HepG2 (cell line): Measurements from ENCODE around the gene PARD3. TPM values are rescaled to one million over a fixed set of nuclear protein-coding genes. Genes with fewer than 3 reads are reported as not detected.

Experiments used
- GFI1 ChIP-seq: sonication (generic); formaldehyde crosslinking; IDR thresholded peaks from 2 replicates; pipeline ENCODE4 v1.5.0; 2020; ENCODE audit warnings: missing genetic modification reagents, mild to moderate bottlenecking, borderline replicate concordance
- MAFF ChIP-seq: IDR thresholded peaks from 2 replicates; pipeline ENCODE4 v1.6.1; 2011; ENCODE audit warnings: low read depth, low read length, improper control_type of control experiment
- MAFK ChIP-seq, 2 experiments: IDR thresholded peaks in 1 of 2; conservative IDR thresholded peaks in 1 of 2; 2 replicates each; pipeline ENCODE4 v1.6.1; 2011; ENCODE audit warnings: improper control_type of control experiment in 2 of 2, low read length in 2 of 2
- NFIB ChIP-seq: sonication (generic); formaldehyde crosslinking; IDR thresholded peaks from 2 replicates; pipeline ENCODE4 v1.9.0; 2021; ENCODE audit warnings: missing genetic modification reagents, mild to moderate bottlenecking, borderline replicate concordance
- PRMT3 ChIP-seq: sonication (generic); formaldehyde crosslinking; IDR thresholded peaks from 2 replicates; pipeline ENCODE4 v1.8.1; 2022; ENCODE audit warnings: low read depth, mild to moderate bottlenecking, moderate library complexity, missing genetic modification reagents, borderline replicate concordance
- XBP1 ChIP-seq: sonication (generic); formaldehyde crosslinking; IDR thresholded peaks from 2 replicates; pipeline ENCODE4 v1.5.0; 2020; ENCODE audit warnings: missing genetic modification reagents
- ZMYM3 ChIP-seq: sonication (generic); formaldehyde crosslinking; IDR thresholded peaks from 2 replicates; pipeline ENCODE4 v1.5.1; 2020; ENCODE audit warnings: mild to moderate bottlenecking, missing genetic modification reagents
- ZNF44 ChIP-seq: sonication (generic); formaldehyde crosslinking; IDR thresholded peaks from 2 replicates; pipeline ENCODE4 v1.5.1; 2020; ENCODE audit warnings: mild to moderate bottlenecking, missing genetic modification reagents
- ZNF775 ChIP-seq: sonication (generic); formaldehyde crosslinking; IDR thresholded peaks from 2 replicates; pipeline ENCODE4 v1.4.0; 2020; ENCODE audit warnings: missing genetic modification reagents, mild to moderate bottlenecking, moderate library complexity, borderline replicate concordance
- polyA plus RNA-seq, 8 experiments: library from polyadenylated mRNA; depleted of rRNA in 3 of 8; stranded (reverse) in 7 of 8; unstranded in 1 of 8; fragments of >200 nt; fragmentation: Illumina TruSeq in 4 of 8; extraction: Trizol in 4 of 8; gene quantifications; 2 replicates each; pipeline versions ENCODE4 v1.2.1 to v1.2.3, GENCODE V29; 2011 to 2016; ENCODE audit warnings: low read depth in 4 of 8, missing spikeins in 1 of 8, mixed read lengths in 1 of 8; ENCODE audit not compliant: insufficient read depth in 1 of 8
- total RNA-seq, 5 experiments: library from RNA; depleted of rRNA; stranded (reverse); fragments of >200 nt; fragmentation: Illumina TruSeq; extraction: Trizol; gene quantifications; 2 replicates each; pipeline ENCODE4 v1.2.3, GENCODE V29; 2016; ENCODE audit warnings: low read depth in 1 of 5
- TF ChIP-seq, protein P1 (sequence below): sonication (generic); formaldehyde crosslinking; IDR thresholded peaks from 2 replicates; pipeline ENCODE4 v1.4.0; 2020; ENCODE audit warnings: missing genetic modification reagents, borderline replicate concordance

Gene PARD3
- total and polyA plus RNA-seq, 2 of the 13 experiments (the other 11 are each of a cell fraction or from before 2014, with no cell fraction given): 40.9 to 60.0 TPM

DNA sequence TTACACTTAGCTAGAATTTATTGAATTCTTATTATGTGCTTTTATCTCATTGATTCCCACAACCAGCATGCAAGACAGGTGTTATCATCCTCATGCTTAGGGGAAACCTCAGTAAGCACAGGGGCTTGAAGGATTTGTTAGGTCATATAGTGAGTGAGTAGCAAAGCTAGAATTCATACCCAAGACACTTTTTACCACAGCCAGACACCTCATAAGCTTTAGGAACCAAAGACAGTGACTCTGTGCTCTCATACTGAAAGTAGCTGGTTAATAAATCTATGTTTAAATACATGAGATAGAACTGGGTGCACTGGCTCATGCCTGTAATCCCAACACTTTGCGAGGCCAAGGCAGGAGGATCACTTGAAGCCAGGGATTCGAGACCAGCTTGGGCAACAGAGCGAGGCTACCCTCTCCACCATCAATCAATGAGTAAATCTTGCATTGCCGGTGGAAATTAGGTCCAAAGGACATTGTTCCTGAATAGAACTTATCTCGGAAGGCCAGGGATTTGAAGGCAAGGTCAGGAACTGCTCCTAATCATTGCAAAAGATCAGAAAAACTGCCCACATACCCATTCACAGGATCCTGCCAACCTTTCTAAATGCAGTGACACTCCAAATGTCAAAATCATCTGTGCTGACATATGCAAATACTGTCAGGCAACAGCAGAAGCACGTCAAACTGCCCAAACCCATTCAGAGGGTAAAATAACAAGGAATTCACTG, 523.5 kb downstream of the PARD3 start (continued):
- TF ChIP-seq, protein P1, sequence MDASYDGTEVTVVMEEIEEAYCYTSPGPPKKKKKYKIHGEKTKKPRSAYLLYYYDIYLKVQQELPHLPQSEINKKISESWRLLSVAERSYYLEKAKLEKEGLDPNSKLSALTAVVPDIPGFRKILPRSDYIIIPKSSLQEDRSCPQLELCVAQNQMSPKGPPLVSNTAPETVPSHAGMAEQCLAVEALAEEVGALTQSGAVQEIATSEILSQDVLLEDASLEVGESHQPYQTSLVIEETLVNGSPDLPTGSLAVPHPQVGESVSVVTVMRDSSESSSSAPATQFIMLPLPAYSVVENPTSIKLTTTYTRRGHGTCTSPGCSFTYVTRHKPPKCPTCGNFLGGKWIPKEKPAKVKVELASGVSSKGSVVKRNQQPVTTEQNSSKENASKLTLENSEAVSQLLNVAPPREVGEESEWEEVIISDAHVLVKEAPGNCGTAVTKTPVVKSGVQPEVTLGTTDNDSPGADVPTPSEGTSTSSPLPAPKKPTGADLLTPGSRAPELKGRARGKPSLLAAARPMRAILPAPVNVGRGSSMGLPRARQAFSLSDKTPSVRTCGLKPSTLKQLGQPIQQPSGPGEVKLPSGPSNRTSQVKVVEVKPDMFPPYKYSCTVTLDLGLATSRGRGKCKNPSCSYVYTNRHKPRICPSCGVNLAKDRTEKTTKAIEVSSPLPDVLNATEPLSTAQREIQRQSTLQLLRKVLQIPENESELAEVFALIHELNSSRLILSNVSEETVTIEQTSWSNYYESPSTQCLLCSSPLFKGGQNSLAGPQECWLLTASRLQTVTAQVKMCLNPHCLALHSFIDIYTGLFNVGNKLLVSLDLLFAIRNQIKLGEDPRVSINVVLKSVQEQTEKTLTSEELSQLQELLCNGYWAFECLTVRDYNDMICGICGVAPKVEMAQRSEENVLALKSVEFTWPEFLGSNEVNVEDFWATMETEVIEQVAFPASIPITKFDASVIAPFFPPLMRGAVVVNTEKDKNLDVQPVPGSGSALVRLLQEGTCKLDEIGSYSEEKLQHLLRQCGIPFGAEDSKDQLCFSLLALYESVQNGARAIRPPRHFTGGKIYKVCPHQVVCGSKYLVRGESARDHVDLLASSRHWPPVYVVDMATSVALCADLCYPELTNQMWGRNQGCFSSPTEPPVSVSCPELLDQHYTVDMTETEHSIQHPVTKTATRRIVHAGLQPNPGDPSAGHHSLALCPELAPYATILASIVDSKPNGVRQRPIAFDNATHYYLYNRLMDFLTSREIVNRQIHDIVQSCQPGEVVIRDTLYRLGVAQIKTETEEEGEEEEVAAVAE (CRISPR knock-in tag): no peak
- TF ChIP-seq ZNF775 (CRISPR knock-in tag) (no peak), XBP1 (CRISPR knock-in tag) (no peak), ZNF44 (CRISPR knock-in tag) (no peak), NFIB (no peak), MAFF (peak; percentile 48; the same call in 1 of the 2 replicates), ZMYM3 (CRISPR knock-in tag) (0 out of 2 replicates have a peak, but pooled peaks have one; percentile 46), GFI1 (CRISPR knock-in tag) (no peak), MAFK (conservative IDR thresholded peaks at IDR 0.05 in 1 of 2, IDR thresholded peaks at IDR 0.05 in 1 of 2; ENCODE audit: low read length in 2 of 2) (peak; percentile 44 to 68), PRMT3 (no peak)
